Coronary artery (tissue), 2 donors: Measurements from ENCODE around the gene GRXCR2.

ENCODE experiments used
- DNase-seq: peaks from one replicate; pipeline ENCODE4 v3.0.0-alpha.2; 2017; ENCODE audit warnings: low spot score
- H3K27ac ChIP-seq, 2 donors: fragments of 200-600 bp; sonication (generic); one replicate each; pipeline ENCODE4 v1.5.1; 2016 to 2019
- H3K4me3 ChIP-seq: fragments of 200-600 bp; sonication (generic); 2 replicates; pipeline ENCODE4 v1.5.1; 2016; ENCODE audit warnings: mild to moderate bottlenecking, moderate library complexity
- CTCF ChIP-seq: fragments of 200-600 bp; sonication (generic); IDR thresholded peaks from one replicate; pipeline ENCODE4 v1.5.1; 2019; ENCODE audit warnings: antibody characterized with exemption

The GRXCR2 gene

GRCh38 chr5:145872914-145873313 lies at the start of gene GRXCR2:
TSS of gene GRXCR2 (minus strand) at chr5:145873014. CDS start at chr5:145872968, 46 bp downstream.
- Histone ChIP-seq H3K4me3 (no peak within 1 kb of the TSS), H3K27ac (no peak within 1 kb of the TSS)
- DNase-seq, result no peak
- TF ChIP-seq CTCF, result no peak

- no peak overlapping the region for H3K27ac ChIP-seq
- TF ChIP-seq CTCF, result no peak
- no peak for DNase-seq
- no peak overlapping the region for H3K4me3 ChIP-seq
Measured at GRCh38 chr5:145922059-145922458, 49.2 kb upstream of the GRXCR2 start.

- no peak for DNase-seq
- no peak overlapping the region for H3K27ac ChIP-seq
- H3K4me3 ChIP-seq, result no peak overlapping the region
- no peak for TF ChIP-seq CTCF
Measured at GRCh38 chr5:145921211-145921610, 48.4 kb upstream of the GRXCR2 start.

GRCh38 chr5:145920542-145921210 lies 47.9 kb upstream of the GRXCR2 start:
- no peak overlapping the region for H3K27ac ChIP-seq
- no peak for TF ChIP-seq CTCF
- no peak for DNase-seq
- H3K4me3 ChIP-seq, result no peak overlapping the region

- Histone ChIP-seq H3K4me3 (no peak overlapping the region), H3K27ac (no peak overlapping the region)
- no peak for DNase-seq
- no peak for TF ChIP-seq CTCF
Measured at GRCh38 chr5:145919413-145919812, 46.6 kb upstream of the GRXCR2 start.

GRCh38 chr5:145918397-145918796 lies 45.6 kb upstream of the GRXCR2 start:
- H3K4me3 ChIP-seq, result no peak overlapping the region

More at GRCh38 chr5:145918397-145918796, 45.6 kb upstream of the GRXCR2 start:
- no peak for TF ChIP-seq CTCF
- no peak for DNase-seq
- H3K27ac ChIP-seq, result no peak overlapping the region
